OCI-LY7 (cell line): ENCODE data around the gene ERN2.

Experiments used
- EZH2phosphoT487 ChIP-seq: fragments of 200-600 bp; sonication (generic); IDR thresholded peaks from 2 replicates; pipeline ENCODE4 v1.6.1; 2018; ENCODE audit warnings: low read depth, borderline replicate concordance, mild to moderate bottlenecking, mixed run types, antibody characterized with exemption, low read length, moderate library complexity, mixed read lengths
- TF ChIP-seq, protein P1 (sequence below): fragments of 200-600 bp; sonication (generic); conservative IDR thresholded peaks from 2 replicates; pipeline ENCODE4 v1.5.1; 2014; ENCODE audit warnings: mild to moderate bottlenecking, antibody characterized with exemption, low read length, moderate library complexity, mixed read lengths

DNA sequence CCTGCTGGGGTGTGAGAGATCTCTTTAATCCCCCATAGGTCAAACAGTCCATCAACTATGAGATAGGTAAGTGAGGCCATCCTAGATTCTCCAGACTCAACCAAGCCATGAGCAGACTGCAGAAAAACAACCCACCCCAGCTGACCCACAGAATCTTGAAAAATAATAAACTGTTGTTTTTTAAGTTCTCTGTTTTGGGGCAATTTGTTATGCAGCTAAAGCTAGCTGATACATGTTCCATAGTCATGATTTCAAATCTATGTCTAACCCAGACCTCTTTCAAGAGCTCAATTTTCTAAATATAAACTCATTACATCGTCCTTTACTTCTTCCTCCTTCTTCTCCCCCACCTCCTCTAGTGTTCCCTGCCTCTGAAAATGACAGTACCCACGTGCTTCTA is 10.1 kb downstream of the ERN2 start:
- TF ChIP-seq, protein P1, sequence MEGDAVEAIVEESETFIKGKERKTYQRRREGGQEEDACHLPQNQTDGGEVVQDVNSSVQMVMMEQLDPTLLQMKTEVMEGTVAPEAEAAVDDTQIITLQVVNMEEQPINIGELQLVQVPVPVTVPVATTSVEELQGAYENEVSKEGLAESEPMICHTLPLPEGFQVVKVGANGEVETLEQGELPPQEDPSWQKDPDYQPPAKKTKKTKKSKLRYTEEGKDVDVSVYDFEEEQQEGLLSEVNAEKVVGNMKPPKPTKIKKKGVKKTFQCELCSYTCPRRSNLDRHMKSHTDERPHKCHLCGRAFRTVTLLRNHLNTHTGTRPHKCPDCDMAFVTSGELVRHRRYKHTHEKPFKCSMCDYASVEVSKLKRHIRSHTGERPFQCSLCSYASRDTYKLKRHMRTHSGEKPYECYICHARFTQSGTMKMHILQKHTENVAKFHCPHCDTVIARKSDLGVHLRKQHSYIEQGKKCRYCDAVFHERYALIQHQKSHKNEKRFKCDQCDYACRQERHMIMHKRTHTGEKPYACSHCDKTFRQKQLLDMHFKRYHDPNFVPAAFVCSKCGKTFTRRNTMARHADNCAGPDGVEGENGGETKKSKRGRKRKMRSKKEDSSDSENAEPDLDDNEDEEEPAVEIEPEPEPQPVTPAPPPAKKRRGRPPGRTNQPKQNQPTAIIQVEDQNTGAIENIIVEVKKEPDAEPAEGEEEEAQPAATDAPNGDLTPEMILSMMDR = no peak
- TF ChIP-seq EZH2phosphoT487 = no peak
